GM19351 (cell line): ENCODE data around the gene UROS.

Experiments
- ATAC-seq: cut with Tn5 transposase; IDR thresholded peaks from one replicate; pipeline ENCODE4 v1.9.1; 2021; ENCODE audit warnings: mild to moderate bottlenecking, moderate library complexity; ENCODE audit not compliant: unreplicated experiment

The UROS gene

GRCh38 chr10:125838802-125839575 lies 15.9 kb upstream of the UROS start:
- ATAC-seq, result no peak

GRCh38 chr10:125836746-125837145 lies 13.7 kb upstream of the UROS start:
- no peak for ATAC-seq

- no peak for ATAC-seq
Observed at GRCh38 chr10:125828311-125828710, 5.3 kb upstream of the UROS start.

- ATAC-seq, result no peak
Observed at GRCh38 chr10:125827133-125827532, 4.1 kb upstream of the UROS start.

GRCh38 chr10:125824736-125825135 lies 1.7 kb upstream of the UROS start:
- ATAC-seq, result no peak

GRCh38 chr10:125823663-125824251 lies 699 bp upstream of the UROS start:
- ATAC-seq, result no peak

- ATAC-seq, result peak; percentile 65
Observed at GRCh38 chr10:125820701-125821100, 2.4 kb downstream of the UROS start.

GRCh38 chr10:125817337-125817946 lies 5.6 kb downstream of the UROS start:
- no peak for ATAC-seq

- no peak for ATAC-seq
Observed at GRCh38 chr10:125816548-125816947, 6.5 kb downstream of the UROS start.

GRCh38 chr10:125815764-125816163 lies 7.3 kb downstream of the UROS start:
- no peak for ATAC-seq

GRCh38 chr10:125812128-125812750 lies 10.8 kb downstream of the UROS start:
- ATAC-seq, result no peak

- ATAC-seq, result no peak
Observed at GRCh38 chr10:125811251-125811650, 11.8 kb downstream of the UROS start.

- ATAC-seq, result no peak
Observed at GRCh38 chr10:125808047-125808446, 15.0 kb downstream of the UROS start.

GRCh38 chr10:125802739-125803138 lies 20.3 kb downstream of the UROS start:
- no peak for ATAC-seq

GRCh38 chr10:125802131-125802530 lies 20.9 kb downstream of the UROS start:
- no peak for ATAC-seq

- ATAC-seq, result no peak
Observed at GRCh38 chr10:125801574-125801973, 21.5 kb downstream of the UROS start.

GRCh38 chr10:125799451-125800182 lies 23.4 kb downstream of the UROS start:
- ATAC-seq, result no peak

GRCh38 chr10:125797994-125798662 lies 24.9 kb downstream of the UROS start:
- no peak for ATAC-seq

- no peak for ATAC-seq
Observed at GRCh38 chr10:125797424-125797823, 25.6 kb downstream of the UROS start.

- ATAC-seq, result no peak
Observed at GRCh38 chr10:125795637-125796190, 27.3 kb downstream of the UROS start.
